Measurements from ENCODE around the gene CDK5RAP3.
"Not testable (repeated sequence)": the region's sequence is repeated elsewhere in the genome, so short reads cannot be mapped to it uniquely, and the experiment has no call there.

CDK5RAP3 gene

DNA sequence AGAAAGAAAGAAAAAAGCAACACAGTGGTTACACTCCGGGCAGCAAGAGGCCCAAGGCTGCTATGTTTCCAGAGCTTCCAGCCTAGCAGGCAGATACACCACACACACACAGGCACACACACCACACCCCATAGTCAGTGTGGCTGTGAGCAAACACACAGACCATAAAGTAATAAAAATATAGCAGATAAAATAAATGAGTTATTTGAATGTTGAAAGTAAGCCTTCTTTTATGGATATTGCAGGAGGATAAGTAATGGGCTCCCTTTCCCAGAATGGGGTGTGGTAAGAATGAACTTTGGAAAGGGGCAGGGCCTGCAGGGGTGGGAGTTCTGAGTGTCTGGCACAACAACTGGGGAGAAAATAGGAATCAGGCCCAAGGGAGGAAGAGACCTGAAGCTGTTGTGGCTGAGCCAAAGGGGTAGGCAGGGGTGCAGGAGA, 4.8 kb upstream of the CDK5RAP3 start:
- no peak for DNase-seq
- in situ Hi-C loops (cut with MboI; ENCODE audit: low pct_unique_long_range_greater_than_20kb, low sequenced_read_pairs), result loop anchor here (25.0 kb wide), 1 partner anchor 129 kb away; the partner anchor contains the start of genes LRRC46, MRPL10 and SCRN2

DNA sequence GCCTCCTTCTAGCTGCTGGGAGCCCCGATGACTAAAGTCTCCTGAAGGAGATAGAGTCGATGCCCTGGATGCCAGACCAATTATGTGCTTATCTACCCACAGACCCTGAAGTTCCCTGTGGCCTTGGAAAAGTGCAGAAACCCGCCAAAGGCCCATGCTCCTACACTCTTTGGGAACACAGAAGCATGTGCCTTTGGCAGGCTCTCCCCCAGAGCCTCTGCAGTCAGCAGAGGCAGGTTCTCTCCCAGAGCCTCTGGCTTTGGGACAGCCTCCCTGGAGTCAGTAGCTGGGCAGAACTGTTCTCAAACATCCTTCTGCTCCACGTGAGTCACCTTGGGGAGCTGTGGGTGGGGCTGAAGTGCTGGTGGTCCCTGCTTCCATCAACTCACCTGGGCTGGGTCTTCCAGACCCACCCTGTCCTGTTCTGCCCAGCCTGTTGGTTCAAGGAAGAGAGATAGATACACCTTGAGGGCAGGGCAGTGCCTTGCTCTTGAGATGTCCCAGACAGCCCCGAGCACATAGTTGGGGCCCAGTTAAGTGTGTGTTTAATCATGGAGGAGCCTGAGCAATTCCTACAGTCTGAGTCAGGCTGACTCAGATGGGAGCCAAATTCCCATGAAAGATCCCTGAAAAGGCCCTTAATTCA, 3.2 kb upstream of the CDK5RAP3 start:
- no peak for DNase-seq
- in situ Hi-C loops (cut with MboI; ENCODE audit: low pct_unique_long_range_greater_than_20kb, low sequenced_read_pairs), result loop anchor here (25.0 kb wide), 1 partner anchor 130 kb away; the partner anchor contains the start of genes LRRC46, MRPL10 and SCRN2

DNA sequence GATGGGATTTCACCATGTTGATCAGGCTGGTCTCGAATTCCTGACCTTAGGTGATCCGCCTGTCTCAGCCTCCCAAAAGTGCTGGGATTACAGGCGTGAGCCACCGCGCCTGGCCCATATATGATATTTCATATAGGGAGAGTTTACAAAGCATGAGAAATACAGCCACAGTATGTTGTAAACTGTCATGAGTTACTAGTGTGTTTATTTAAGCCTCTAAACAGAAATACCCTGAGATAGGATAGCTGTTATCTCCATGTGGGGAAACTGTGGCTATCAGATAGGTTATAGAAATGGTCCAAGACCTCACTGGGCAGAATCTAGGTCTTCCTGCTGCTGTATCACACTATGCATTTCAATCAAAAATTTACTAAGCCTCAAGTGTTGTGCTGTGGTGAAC, 2.1 kb upstream of the CDK5RAP3 start:
- no peak for DNase-seq
- in situ Hi-C loops (cut with MboI; ENCODE audit: low pct_unique_long_range_greater_than_20kb, low sequenced_read_pairs), result loop anchor here (25.0 kb wide), 1 partner anchor 132 kb away; the partner anchor contains the start of genes LRRC46, MRPL10 and SCRN2

DNA sequence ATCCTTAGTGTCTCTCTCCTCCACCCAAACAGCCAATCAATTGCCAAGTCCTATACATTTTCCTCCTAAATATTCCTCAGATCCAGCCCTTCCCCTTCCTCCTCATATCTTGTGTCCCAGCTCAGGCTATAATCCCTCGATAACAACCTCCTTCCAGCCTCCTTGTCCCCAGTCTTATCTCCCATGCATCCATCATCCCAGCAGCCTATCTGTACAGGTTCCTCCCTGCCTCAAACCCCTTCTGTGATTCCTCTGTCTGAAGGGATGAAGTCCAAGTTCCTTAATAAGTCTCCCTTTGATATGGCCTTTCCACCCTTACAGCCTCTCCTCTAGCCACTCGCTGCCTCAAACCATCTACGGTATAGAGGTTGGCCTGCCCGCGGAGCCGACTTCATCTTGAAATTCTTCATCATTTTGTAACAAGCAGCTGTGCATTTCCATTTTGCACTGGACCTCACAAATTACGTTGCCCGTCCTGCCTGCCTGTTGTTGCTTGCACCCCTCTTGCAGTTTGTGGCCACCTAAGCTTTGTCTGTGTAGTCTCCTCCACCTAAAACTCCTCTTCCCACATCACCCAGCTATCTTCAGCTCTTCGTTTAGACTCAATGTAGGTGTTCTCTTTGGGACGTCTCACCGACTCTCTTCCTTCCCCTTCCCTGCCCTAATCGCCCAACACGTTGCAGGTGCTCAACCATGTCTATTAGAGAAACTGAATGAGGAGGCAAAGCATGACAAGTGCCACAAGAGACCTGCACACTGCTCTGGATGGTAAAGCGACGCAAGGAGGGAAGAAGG, 786 bp upstream of the CDK5RAP3 start:
- in situ Hi-C loops (cut with MboI; ENCODE audit: low pct_unique_long_range_greater_than_20kb, low sequenced_read_pairs), result loop anchor here (25.0 kb wide), 1 partner anchor 133 kb away; the partner anchor contains the start of genes LRRC46, MRPL10 and SCRN2
- no peak for DNase-seq

DNA sequence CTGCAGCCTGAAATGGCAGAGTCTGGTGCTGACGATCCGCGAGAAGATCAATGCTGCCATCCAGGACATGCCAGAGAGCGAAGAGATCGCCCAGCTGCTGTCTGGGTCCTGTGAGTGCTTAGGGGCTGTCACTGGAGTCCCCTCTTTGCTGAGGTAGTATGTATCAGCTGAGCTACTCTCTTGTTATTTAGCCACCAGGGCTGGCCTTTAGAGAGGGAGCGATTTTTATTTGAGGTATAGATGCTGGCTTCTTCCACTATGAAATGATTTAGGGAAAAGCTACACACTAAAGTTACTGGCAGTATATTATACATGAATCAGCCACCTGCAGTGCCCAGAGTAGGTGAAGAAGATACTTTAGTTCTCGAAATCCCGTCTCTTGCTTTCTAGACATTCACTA, 2.6 kb downstream of the CDK5RAP3 start:
- in situ Hi-C loops (cut with MboI; ENCODE audit: low pct_unique_long_range_greater_than_20kb, low sequenced_read_pairs), result loop anchor here (25.0 kb wide), 1 partner anchor 136 kb away; the partner anchor contains the start of genes LRRC46, MRPL10 and SCRN2
- DNase-seq, result no peak

DNA sequence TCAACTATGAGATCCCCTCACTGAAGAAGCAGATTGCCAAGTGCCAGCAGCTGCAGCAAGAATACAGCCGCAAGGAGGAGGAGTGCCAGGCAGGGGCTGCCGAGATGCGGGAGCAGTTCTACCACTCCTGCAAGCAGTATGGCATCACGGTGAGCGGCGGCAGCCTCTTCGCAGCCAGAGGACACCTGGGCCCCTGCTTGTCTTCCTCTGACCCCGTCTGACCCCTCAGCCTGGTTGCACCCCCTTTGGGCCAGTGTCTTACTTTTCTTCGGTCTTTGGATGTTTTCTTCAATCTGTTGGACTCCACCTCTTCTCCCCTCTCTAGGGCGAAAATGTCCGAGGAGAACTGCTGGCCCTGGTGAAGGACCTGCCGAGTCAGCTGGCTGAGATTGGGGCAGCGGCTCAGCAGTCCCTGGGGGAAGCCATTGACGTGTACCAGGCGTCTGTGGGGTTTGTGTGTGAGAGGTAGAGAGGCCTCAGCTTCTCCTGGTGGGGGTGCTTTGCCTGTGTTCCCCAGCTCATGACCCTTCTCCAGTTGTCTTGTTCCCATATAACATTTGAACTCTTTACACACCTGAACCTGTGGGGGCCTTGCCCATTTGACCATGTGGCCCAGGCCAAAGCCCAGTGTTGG, 4.4 kb downstream of the CDK5RAP3 start:
- in situ Hi-C loops (cut with MboI; ENCODE audit: low pct_unique_long_range_greater_than_20kb, low sequenced_read_pairs), result no loop called here

DNA sequence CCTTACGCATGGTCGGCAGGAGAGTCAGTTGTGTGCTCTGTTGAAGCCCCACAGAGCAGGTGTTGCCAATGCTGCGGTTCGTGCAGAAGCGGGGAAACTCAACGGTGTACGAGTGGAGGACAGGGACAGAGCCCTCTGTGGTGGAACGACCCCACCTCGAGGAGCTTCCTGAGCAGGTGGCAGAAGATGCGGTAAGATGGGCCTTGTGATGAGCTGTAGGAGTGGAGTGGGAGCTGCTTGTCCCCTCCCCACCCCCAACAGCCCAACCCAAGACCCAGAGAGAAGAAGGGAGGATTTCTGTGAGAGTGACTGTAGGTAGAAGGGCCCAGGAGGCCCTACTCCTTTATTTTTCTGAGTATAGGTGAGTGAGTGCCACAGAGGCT, 4.9 kb downstream of the CDK5RAP3 start:
- in situ Hi-C loops (cut with MboI; ENCODE audit: low pct_unique_long_range_greater_than_20kb, low sequenced_read_pairs), result no loop called here

More for the DNA sequence above, 4.4 kb downstream of the CDK5RAP3 start:
- no peak for DNase-seq

DNA sequence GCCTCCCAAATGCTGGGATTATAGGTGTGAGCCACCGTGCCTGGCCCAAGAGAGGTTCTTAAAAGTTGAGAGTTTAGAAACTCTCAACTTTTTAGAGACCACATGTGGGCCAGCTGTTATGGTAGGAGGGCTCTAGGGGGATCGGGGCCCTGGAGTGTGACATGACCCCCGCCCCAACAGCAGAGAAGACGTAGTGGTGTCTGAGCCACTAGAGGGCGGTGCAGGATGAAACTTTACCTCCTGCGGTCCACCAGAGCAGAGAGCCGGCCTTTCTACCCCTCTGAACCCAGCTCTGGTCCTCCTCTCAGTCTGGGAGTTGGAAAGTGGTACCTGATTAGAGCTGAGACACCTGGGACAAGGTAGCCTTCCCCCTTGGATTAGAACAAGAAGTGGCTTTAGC, 7.4 kb downstream of the CDK5RAP3 start:
- in situ Hi-C loops (cut with MboI; ENCODE audit: low pct_unique_long_range_greater_than_20kb, low sequenced_read_pairs), result no loop called here
- DNase-seq, result peak; percentile 75

More for the DNA sequence above, 4.9 kb downstream of the CDK5RAP3 start:
- no peak for DNase-seq

DNA sequence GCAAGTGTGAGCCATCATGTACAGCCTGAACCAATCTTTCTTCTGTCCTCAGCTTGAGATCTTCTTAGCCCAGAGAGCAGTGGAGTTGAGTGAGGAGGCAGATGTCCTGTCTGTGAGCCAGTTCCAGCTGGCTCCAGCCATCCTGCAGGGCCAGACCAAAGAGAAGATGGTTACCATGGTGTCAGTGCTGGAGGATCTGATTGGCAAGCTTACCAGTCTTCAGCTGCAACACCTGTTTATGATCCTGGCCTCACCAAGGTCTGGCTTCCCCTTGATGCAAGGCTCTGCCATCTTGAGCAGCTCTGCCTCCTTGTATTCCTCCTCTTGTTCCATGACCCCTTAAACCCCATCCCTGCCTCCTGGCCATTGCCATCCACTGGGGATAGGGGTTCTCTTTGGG, 9.6 kb downstream of the CDK5RAP3 start:
- in situ Hi-C loops (cut with MboI; ENCODE audit: low pct_unique_long_range_greater_than_20kb, low sequenced_read_pairs), result no loop called here
- no peak for DNase-seq

DNA sequence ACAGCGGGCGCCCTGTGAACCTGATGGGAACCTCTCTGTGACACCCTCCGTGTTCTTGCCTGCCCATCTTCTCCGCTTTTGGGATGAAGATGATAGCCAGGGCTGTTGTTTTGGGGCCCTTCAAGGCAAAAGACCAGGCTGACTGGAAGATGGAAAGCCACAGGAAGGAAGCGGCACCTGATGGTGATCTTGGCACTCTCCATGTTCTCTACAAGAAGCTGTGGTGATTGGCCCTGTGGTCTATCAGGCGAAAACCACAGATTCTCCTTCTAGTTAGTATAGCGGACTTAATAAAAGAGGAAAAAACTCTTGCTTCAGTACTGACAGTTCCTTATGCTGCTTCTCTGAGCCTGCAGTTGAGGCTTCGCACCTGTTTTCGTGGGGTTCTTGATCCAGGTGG, 10.5 kb downstream of the CDK5RAP3 start:
- in situ Hi-C loops (cut with MboI; ENCODE audit: low pct_unique_long_range_greater_than_20kb, low sequenced_read_pairs), result no loop called here
- peak; percentile 71 for DNase-seq

DNA sequence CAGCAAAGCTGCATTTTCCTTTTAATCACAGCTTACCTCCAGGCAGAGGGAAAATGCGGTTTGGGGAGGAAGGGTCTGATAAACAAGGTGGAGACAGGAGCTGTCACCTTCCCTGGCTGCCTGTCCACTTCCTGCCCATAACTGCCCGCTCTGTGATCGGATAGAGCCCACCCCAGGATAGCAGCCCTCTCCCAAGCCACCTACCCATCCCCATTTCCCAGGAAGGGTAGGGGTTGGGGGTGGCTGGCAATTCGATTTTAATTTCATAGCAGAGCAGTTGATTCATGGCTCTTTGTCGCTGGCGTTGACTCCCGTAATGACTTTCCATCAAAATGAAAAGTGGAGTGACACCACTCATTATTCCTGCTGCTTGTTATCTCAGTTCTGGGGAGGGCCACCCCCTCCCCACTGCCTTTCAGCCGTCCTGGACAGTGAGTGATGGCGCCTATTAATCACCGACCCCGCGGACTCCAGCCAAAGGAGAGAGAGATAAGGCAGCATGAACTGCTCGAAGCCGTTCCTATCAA, 11.2 kb downstream of the CDK5RAP3 start:
- in situ Hi-C loops (cut with MboI; ENCODE audit: low pct_unique_long_range_greater_than_20kb, low sequenced_read_pairs), result no loop called here
- DNase-seq, result no peak

DNA sequence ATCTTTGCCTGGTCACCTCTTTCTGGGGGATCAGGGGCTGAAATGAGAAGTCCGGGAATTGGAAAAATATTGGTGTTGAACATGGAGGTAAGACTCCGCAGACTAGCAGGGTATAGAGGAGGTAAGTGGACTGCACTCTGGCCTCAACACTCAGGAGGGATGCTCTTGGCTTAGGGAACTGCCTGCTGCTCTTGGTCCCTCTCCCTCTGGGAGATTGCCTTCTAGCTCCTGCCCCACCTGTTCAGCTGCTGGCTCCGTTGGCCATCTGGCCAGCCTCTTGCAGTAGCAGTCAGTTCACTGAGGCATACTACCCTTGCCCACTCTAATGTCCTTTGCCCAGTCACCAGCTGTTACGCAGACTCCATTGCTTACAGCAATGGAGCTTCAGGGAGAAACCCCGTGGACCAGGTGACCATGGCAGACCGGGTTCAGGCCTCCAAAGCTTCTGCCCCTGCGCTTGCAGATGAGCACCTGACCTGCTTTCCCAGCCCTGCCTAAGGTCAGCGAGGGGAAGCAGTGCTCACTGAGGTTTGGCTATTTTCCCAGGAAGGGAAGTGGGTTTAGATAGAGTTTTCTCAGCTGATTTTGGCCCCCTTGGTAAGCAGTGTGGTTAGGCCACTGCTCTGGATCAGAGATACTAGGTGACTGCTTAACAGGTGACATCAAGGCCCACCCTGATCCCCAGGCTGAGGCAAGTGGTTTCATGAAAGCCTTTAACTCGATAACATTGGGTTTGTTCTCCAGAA, 11.9 kb downstream of the CDK5RAP3 start:
- in situ Hi-C loops (cut with MboI; ENCODE audit: low pct_unique_long_range_greater_than_20kb, low sequenced_read_pairs), result no loop called here

DNA sequence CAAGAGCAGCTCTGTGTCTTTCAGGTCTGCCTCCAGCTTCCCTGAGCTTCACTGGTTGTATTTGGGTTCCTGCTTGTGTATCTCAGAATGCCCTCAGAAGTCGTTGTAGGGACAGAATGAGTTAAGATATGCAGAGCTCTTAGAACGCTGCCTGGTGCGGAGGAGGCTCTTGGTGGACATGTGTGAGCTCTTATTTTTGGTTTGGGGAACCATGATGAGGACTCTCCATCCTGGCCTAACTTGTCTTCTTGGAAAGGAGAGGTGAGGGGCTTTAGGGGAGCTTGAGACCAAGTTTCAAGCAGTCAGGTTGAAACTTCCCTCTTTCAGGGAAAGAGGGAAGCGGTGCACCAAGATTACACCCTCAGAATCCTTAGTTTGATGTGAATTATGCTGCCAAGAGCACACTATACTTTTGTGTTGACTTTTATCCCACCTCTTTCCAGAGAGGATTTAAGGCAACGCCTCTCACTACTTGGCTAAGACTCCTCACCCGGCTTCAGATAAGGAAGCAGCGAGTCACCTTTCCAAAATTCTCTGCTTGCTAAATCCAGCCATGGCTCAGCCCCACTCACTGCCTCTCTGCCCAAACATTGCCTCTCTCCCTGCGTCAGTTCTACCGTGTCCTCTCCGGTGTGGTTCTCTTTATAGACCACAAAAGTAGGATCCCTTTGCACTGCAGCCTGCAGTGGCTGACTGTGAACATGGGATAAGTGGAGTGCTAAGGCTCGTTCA, 12.7 kb downstream of the CDK5RAP3 start:
- in situ Hi-C loops (cut with MboI; ENCODE audit: low pct_unique_long_range_greater_than_20kb, low sequenced_read_pairs), result no loop called here
- DNase-seq, result no peak

More for the DNA sequence above, 11.9 kb downstream of the CDK5RAP3 start:
- no peak for DNase-seq

DNA sequence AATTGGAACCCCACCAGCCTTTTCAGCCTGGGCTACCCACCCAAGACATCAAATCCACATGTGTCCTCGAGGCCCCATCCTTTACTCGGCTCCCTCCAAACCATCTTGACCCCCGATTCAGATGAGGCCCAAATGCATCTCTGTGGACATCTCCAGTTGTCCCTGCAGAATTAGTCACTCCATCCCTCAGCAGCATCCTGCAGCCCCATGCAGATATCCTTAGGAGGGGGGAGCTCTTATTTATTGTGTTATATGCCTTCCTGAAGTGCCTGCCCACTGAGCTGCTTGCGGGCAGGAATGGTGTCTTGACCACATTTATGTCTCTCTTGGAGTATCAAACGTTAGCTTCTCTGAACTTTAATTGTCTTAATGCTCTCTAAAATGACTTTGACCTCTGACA, 15.6 kb downstream of the CDK5RAP3 start:
- in situ Hi-C loops (cut with MboI; ENCODE audit: low pct_unique_long_range_greater_than_20kb, low sequenced_read_pairs), result no loop called here
- no peak for DNase-seq

DNA sequence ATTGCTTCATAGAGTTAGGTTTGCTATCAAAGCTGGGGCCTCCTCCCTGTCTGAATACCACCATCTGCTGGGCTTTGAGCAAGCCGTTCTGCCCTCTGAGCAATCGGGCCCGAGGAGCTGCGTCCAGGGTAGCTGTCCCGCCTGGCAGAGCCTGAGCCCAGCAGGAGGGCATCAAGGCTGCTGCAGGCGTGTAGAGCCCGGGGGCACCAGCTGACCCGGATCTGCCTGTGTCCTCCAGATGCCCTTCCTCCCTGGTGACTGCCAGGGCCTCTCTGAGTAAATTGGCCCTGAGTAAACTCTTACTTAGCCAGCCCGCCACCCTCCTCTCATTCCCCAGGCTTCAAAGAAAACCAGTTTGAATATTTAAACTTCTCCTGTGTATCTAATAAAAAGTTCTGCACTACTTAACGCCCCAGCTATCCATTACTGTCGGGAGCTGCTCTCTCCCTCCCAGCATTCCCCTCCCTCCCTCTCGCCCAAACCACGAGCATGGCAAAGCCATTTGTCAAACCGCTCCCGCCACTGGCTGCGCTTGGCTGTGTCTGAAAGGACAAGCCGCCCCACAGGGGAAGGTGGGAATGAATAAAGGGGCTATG, 16.4 kb downstream of the CDK5RAP3 start:
- DNase-seq, result no peak
- in situ Hi-C loops (cut with MboI; ENCODE audit: low pct_unique_long_range_greater_than_20kb, low sequenced_read_pairs), result no loop called here

DNA sequence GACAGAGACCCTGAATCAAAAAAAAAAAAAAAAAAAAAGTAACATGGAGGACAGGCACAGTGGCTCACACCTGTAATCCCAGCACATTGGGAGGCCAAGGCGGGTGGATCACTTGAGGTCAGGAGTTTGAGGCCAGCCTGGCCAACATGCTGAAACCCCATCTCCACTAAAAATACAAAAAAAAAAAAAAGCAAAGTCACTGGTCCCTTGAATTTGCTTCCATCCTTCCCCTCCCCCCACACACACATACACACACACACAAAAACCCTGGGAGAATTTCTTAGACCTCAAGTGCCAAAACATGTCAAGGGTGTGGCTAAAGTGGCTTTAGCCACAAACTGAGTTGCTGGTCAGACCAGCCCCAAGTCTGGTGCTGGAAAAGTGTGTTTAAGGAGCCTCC, 17.5 kb downstream of the CDK5RAP3 start:
- in situ Hi-C loops (cut with MboI; ENCODE audit: low pct_unique_long_range_greater_than_20kb, low sequenced_read_pairs); DNase-seq: not testable (repeated sequence)

DNA sequence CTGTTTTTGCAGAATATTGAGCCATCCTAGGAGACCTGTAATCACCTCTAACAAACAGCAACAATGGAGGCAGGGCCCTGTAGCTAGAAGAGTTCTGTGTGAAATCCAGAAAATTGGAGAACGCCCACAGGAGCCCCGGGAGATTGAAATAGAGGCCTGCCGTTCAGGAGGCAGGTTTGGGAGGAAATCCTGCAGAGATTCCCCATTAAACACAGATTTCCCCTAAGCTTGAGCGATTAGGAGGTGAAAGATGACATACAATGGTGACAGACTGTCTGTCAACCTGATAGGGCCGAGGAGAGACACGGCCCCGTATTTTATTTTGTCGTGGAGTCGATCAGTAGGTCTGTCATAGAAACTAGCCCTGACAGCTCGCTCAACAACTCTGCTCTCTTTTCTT, 18.2 kb downstream of the CDK5RAP3 start:
- in situ Hi-C loops (cut with MboI; ENCODE audit: low pct_unique_long_range_greater_than_20kb, low sequenced_read_pairs), result no loop called here

DNA sequence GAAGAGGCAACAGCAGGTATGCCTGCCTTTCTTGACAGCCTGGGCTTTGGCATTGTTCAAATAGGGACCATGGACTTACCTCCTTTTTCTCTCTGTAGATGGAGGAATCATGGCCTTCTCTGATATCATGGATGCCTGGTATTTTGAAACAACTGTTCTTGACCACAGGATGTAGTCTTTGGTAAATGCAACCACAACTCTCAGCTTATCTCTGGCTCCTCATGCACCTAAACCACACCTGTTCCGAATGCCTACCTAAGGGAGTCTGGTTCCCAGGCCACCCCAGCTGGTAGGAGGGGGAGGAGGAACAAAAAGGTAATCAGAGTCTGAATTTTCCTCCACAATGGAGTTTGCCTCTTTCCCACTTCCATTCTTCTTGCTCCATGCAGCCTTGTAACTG, 18.8 kb downstream of the CDK5RAP3 start:
- no peak for DNase-seq
- in situ Hi-C loops (cut with MboI; ENCODE audit: low pct_unique_long_range_greater_than_20kb, low sequenced_read_pairs), result no loop called here

More for the DNA sequence above, 18.2 kb downstream of the CDK5RAP3 start:
- DNase-seq, result no peak
